Erythroblast (primary cell): ENCODE results near the gene MEF2C.

Experiments
- GATA1 ChIP-seq: IDR thresholded peaks from 2 replicates; pipeline ENCODE4 v1.6.1; 2011; ENCODE audit warnings: low read depth, mild to moderate bottlenecking, control low read depth, low read length, moderate library complexity
- POLR2A ChIP-seq: IDR thresholded peaks from 2 replicates; pipeline ENCODE4 v1.6.1; 2011; ENCODE audit warnings: mild to moderate bottlenecking, low read length

- TF ChIP-seq POLR2A (no peak), GATA1 (no peak)
These were observed 69.0 kb downstream of the MEF2C start for GRCh38 chr5:88813805-88814575.
